Loucy (cell line): Measurements from ENCODE around the gene HADHA.

Source experiments
- H2AFZ ChIP-seq: fragments of 200-600 bp; sonication (generic); 2 replicates; pipeline ENCODE4 v1.6.0; 2016; ENCODE audit warnings: antibody characterized with exemption, mild to moderate bottlenecking, low read length, moderate library complexity
- H3F3A ChIP-seq: fragments of 200-600 bp; 2 replicates; pipeline ENCODE4 v1.6.0; 2016; ENCODE audit warnings: antibody characterized with exemption, low read depth, mild to moderate bottlenecking
- H3K27me3 ChIP-seq: fragments of 200-600 bp; sonication (generic); 2 replicates; pipeline ENCODE4 v1.6.1; 2014; ENCODE audit warnings: low read length, mild to moderate bottlenecking; ENCODE audit not compliant: insufficient read depth, poor library complexity, severe bottlenecking
- H3K36me3 ChIP-seq: fragments of 200-600 bp; sonication (generic); 2 replicates; pipeline ENCODE4 v1.6.1; 2016; ENCODE audit warnings: low read length; ENCODE audit not compliant: insufficient read depth
- H3K4me1 ChIP-seq: fragments of 200-600 bp; sonication (generic); 2 replicates; pipeline ENCODE4 v1.5.1; 2014; ENCODE audit warnings: low read length, mild to moderate bottlenecking; ENCODE audit not compliant: insufficient read depth, poor library complexity, severe bottlenecking
- H3K4me2 ChIP-seq: fragments of 200-600 bp; sonication (generic); 2 replicates; pipeline ENCODE4 v1.6.0; 2014; ENCODE audit warnings: antibody characterized with exemption, low read length, low read depth, mild to moderate bottlenecking; ENCODE audit not compliant: poor library complexity, severe bottlenecking
- H3K4me3 ChIP-seq: fragments of 200-600 bp; sonication (generic); 2 replicates; pipeline ENCODE4 v1.5.1; 2014; ENCODE audit warnings: low read length, mild to moderate bottlenecking, mixed read lengths; ENCODE audit not compliant: poor library complexity, severe bottlenecking
- H3K79me2 ChIP-seq: fragments of 200-600 bp; sonication (generic); 2 replicates; pipeline ENCODE4 v1.6.1; 2014; ENCODE audit warnings: low read length; ENCODE audit not compliant: insufficient read depth
- H3K9ac ChIP-seq: fragments of 200-600 bp; sonication (generic); 2 replicates; pipeline ENCODE4 v1.6.0; 2014; ENCODE audit warnings: mild to moderate bottlenecking, low read depth, low read length, moderate library complexity; ENCODE audit not compliant: poor library complexity, severe bottlenecking
- H3K9me2 ChIP-seq: fragments of 200-600 bp; sonication (generic); replicated peaks from 2 replicates; pipeline ENCODE4 v1.6.1; 2016; ENCODE audit warnings: low read depth, low read length, mixed read lengths
- H3K9me3 ChIP-seq: fragments of 200-600 bp; sonication (generic); 2 replicates; pipeline ENCODE4 v1.6.1; 2014; ENCODE audit warnings: mild to moderate bottlenecking, antibody characterized with exemption, low read length, low read depth; ENCODE audit not compliant: insufficient read depth
- H4K20me1 ChIP-seq: fragments of 200-600 bp; sonication (generic); 2 replicates; pipeline ENCODE4 v1.6.0; 2014; ENCODE audit warnings: antibody characterized with exemption, low read length, mild to moderate bottlenecking; ENCODE audit not compliant: insufficient read depth, poor library complexity, severe bottlenecking
- EZH2phosphoT487 ChIP-seq: fragments of 200-600 bp; IDR thresholded peaks from 2 replicates; pipeline ENCODE4 v1.6.1; 2018; ENCODE audit warnings: antibody characterized with exemption, mild to moderate bottlenecking, moderate library complexity, borderline replicate concordance
- TF ChIP-seq, protein P1 (sequence below): fragments of 200-600 bp; sonication (generic); conservative IDR thresholded peaks from 2 replicates; pipeline ENCODE4 v1.5.1; 2014; ENCODE audit warnings: mild to moderate bottlenecking, antibody characterized with exemption, low read length

Gene HADHA

DNA sequence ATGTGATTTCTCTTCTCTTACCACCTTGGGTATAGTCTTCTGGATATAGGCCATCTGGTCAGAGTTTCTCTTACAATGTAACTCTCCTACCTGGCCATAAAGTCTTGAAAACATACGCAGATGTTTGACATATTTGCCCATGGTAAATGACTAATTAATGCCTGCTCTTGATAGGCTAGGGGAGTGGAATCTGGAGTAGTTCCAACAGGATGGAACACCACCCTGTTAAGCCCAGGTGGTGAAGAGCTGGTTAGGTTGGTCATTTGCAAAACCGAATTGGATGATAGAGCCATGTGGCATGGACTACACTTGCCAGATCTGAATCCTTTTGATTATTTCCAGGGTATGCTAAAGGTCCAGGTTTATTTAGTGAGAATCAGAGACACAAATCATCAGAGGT, 36.8 kb upstream of the HADHA start:
- H3K4me2 ChIP-seq, result no peak overlapping the region
- H3K27me3 ChIP-seq, result no peaks in the 10 kb centered on the region
- no peaks in the 10 kb centered on the region for H4K20me1 ChIP-seq
- H3K4me3 ChIP-seq, result no peak overlapping the region
- no peaks in the 10 kb centered on the region for H3K4me1 ChIP-seq
- no peaks in the 10 kb centered on the region for H3K9me3 ChIP-seq
- H3K79me2 ChIP-seq, result no peaks in the 10 kb centered on the region
- TF ChIP-seq, protein P1, sequence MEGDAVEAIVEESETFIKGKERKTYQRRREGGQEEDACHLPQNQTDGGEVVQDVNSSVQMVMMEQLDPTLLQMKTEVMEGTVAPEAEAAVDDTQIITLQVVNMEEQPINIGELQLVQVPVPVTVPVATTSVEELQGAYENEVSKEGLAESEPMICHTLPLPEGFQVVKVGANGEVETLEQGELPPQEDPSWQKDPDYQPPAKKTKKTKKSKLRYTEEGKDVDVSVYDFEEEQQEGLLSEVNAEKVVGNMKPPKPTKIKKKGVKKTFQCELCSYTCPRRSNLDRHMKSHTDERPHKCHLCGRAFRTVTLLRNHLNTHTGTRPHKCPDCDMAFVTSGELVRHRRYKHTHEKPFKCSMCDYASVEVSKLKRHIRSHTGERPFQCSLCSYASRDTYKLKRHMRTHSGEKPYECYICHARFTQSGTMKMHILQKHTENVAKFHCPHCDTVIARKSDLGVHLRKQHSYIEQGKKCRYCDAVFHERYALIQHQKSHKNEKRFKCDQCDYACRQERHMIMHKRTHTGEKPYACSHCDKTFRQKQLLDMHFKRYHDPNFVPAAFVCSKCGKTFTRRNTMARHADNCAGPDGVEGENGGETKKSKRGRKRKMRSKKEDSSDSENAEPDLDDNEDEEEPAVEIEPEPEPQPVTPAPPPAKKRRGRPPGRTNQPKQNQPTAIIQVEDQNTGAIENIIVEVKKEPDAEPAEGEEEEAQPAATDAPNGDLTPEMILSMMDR, result no peak
- TF ChIP-seq EZH2phosphoT487, result no peak
- H3F3A ChIP-seq, result no peaks in the 10 kb centered on the region
- H3K36me3 ChIP-seq, result peaks cover 86% of the 10 kb centered on the region
- H3K9me2 ChIP-seq, result no peaks in the 10 kb centered on the region
- H3K9ac ChIP-seq, result no peak overlapping the region
- H2AFZ ChIP-seq, result no peak overlapping the region

DNA sequence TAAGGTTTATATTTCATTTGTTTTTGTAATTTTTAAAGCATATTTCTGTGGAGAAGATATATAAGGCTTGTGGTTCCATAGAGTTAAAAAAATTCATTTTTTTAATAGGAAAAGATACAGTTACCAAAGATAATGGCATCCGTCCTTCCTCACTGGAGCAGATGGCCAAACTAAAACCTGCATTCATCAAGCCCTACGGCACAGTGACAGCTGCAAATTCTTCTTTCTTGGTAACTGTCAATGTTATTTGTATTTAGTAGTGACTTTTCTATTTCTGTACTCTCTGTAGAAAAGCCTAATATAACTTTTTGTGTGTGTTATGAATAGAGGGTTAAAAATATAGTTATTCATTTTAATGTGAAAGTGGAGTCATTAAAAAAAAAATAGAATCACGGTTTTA, 35.5 kb upstream of the HADHA start:
- no peaks in the 10 kb centered on the region for H3K79me2 ChIP-seq
- no peaks in the 10 kb centered on the region for H3F3A ChIP-seq
- no peak for TF ChIP-seq EZH2phosphoT487
- TF ChIP-seq, protein P1, result no peak
- no peaks in the 10 kb centered on the region for H4K20me1 ChIP-seq
- H2AFZ ChIP-seq, result no peak overlapping the region
- H3K4me3 ChIP-seq, result no peak overlapping the region
- H3K27me3 ChIP-seq, result no peaks in the 10 kb centered on the region
- no peaks in the 10 kb centered on the region for H3K9me2 ChIP-seq
- no peak overlapping the region for H3K4me2 ChIP-seq
- no peaks in the 10 kb centered on the region for H3K4me1 ChIP-seq
- H3K9ac ChIP-seq, result no peak overlapping the region
- H3K36me3 ChIP-seq, result peaks cover 85% of the 10 kb centered on the region
- no peaks in the 10 kb centered on the region for H3K9me3 ChIP-seq

DNA sequence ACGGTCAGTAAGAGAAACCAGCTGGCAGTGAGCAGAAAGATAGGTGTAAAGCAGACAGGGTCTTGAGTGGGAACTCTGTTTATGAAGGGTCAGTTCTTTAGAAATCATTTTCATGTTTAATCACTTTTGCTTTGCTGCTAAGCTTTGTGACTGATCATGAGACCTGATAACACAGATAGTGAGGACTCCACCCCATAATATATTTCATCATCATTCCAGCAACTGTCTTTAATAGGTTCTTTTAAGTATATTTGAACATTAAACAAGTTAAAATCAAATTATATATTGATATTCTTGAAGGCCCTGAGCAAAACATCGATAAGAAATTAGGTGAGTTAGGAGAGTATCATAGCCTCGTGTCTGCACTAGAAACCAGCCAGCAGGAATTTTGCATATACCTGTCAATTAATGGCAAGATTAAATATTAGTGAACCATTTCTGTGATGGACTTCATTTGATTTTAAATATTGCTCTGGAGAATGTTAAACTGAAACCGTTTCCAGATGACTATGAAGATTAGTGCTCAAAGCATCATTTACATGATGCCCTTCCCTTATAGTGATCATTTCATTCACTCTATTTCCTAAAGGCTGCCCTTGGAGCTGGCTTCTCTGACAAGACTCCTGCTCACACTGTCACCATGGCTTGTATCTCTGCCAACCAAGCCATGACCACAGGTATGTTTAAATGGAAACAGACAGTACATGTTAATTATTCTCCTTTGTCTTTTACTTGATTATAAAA, 32.2 kb upstream of the HADHA start:
- Histone ChIP-seq H3K9me3 (no peaks in the 10 kb centered on the region), H3K4me1 (peaks cover 3% of the 10 kb centered on the region), H2AFZ (no peak overlapping the region), H3F3A (no peaks in the 10 kb centered on the region), H3K36me3 (peaks cover 65% of the 10 kb centered on the region; the same call in 1 of the 2 replicates), H3K27me3 (no peaks in the 10 kb centered on the region), H4K20me1 (no peaks in the 10 kb centered on the region), H3K4me3 (no peak overlapping the region), H3K9ac (no peak overlapping the region), H3K79me2 (no peaks in the 10 kb centered on the region), H3K4me2 (no peak overlapping the region), H3K9me2 (no peaks in the 10 kb centered on the region)
- TF ChIP-seq EZH2phosphoT487, result no peak
- TF ChIP-seq, protein P1, result no peak
